ENCODE results near the gene ERC2.

The ERC2 gene

DNA sequence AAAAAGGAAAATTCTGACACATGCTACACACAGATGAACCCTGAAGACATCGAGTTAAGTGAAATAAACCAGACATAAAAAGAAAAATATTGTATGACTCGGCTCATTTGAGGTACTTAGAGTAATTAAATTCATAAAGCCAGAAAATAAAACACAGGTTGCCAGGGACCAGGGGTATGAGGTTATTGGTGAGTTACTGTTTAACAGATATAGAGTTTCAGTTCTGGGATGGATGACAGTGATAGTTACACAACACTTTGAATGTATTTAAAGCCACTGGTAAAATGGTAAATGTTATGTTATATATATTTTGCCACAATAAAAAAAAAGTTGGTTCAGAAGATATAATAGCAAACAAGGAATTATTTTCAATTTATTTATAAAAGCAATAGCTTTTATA is 545.1 kb downstream of the ERC2 start:
- Histone ChIP-seq H3K4me1 (ENCODE audit: insufficient read depth, poor library complexity, severe bottlenecking) (no peaks in the 10 kb centered on the region), H3K36me3 (ENCODE audit: low read depth) (no peaks in the 10 kb centered on the region), H3K27me3 (ENCODE audit: insufficient read depth, poor library complexity, severe bottlenecking) (no peaks in the 10 kb centered on the region), H3K9me3 (ENCODE audit: severe bottlenecking) (no peaks in the 10 kb centered on the region), H3K4me3 (ENCODE audit: severe bottlenecking) (no peak overlapping the region), H3K27ac (ENCODE audit: poor library complexity, severe bottlenecking) (no peak overlapping the region)
- TF ChIP-seq, protein P1, sequence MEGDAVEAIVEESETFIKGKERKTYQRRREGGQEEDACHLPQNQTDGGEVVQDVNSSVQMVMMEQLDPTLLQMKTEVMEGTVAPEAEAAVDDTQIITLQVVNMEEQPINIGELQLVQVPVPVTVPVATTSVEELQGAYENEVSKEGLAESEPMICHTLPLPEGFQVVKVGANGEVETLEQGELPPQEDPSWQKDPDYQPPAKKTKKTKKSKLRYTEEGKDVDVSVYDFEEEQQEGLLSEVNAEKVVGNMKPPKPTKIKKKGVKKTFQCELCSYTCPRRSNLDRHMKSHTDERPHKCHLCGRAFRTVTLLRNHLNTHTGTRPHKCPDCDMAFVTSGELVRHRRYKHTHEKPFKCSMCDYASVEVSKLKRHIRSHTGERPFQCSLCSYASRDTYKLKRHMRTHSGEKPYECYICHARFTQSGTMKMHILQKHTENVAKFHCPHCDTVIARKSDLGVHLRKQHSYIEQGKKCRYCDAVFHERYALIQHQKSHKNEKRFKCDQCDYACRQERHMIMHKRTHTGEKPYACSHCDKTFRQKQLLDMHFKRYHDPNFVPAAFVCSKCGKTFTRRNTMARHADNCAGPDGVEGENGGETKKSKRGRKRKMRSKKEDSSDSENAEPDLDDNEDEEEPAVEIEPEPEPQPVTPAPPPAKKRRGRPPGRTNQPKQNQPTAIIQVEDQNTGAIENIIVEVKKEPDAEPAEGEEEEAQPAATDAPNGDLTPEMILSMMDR (IDR thresholded peaks at IDR 0.05; ENCODE audit: poor library complexity, severe bottlenecking) = no peak
- DNase-seq (ENCODE audit: low spot score) (no peak), ATAC-seq (ENCODE audit: low read depth) (no peak)

DNA sequence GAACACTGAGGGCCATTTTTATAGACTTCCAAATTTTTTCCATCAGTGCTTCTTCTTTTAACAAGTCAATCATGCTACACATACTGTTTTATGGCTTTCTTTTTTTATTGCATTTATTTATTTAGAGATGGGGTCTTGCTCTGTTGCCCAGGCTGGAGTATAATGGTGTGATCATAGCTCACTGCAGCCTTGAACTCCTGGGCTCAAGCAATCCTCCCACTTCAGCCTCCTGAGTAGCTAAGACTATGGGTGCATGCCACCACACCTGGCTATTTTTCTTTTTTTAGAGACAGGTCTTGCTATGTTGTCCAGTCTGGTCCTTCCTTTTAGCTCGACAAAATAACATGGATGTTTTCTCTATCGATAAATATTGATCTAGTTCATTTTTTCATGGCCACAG is 555.4 kb downstream of the ERC2 start:
- ATAC-seq (ENCODE audit: low read depth) = no peak
- Histone ChIP-seq H3K27me3 (ENCODE audit: insufficient read depth, poor library complexity, severe bottlenecking) (no peaks in the 10 kb centered on the region), H3K9me3 (ENCODE audit: severe bottlenecking) (no peaks in the 10 kb centered on the region), H3K4me3 (ENCODE audit: severe bottlenecking) (no peak overlapping the region), H3K36me3 (ENCODE audit: low read depth) (no peaks in the 10 kb centered on the region), H3K4me1 (ENCODE audit: insufficient read depth, poor library complexity, severe bottlenecking) (no peaks in the 10 kb centered on the region), H3K27ac (ENCODE audit: poor library complexity, severe bottlenecking) (no peak overlapping the region)
- no peak for DNase-seq (ENCODE audit: low spot score)
- TF ChIP-seq, protein P1 (IDR thresholded peaks at IDR 0.05; ENCODE audit: poor library complexity, severe bottlenecking) = no peak

DNA sequence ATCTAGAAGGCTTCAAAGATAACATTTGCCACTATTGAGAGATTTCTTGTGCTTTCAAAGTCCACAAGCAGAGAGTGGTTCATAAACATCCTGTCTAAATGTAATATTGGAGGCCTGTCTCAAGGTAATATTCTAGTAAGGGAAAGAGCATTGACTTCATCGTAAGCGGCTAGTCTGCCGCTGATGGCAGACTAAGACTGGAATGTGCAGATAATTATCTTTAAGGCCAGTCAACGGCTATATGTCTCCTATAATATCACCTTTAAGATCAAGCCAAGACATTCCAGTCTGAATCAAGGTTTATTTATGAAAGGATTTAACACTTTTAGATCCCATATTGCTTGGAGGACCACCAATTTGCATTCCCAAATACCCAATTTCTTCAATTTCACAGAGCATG is 557.0 kb downstream of the ERC2 start:
- ATAC-seq (ENCODE audit: low read depth) = no peak

GRCh38 chr3:55910543-55910942 is 557.7 kb downstream of the ERC2 start:
- Histone ChIP-seq H3K27me3 (ENCODE audit: insufficient read depth, poor library complexity, severe bottlenecking) (no peaks in the 10 kb centered on the region), H3K4me3 (ENCODE audit: severe bottlenecking) (no peak overlapping the region), H3K4me1 (ENCODE audit: insufficient read depth, poor library complexity, severe bottlenecking) (no peaks in the 10 kb centered on the region), H3K36me3 (ENCODE audit: low read depth) (no peaks in the 10 kb centered on the region), H3K27ac (ENCODE audit: poor library complexity, severe bottlenecking) (no peak overlapping the region), H3K9me3 (ENCODE audit: severe bottlenecking) (no peaks in the 10 kb centered on the region)
- TF ChIP-seq, protein P1 (IDR thresholded peaks at IDR 0.05; ENCODE audit: poor library complexity, severe bottlenecking) = no peak
- ATAC-seq (ENCODE audit: low read depth) (no peak), DNase-seq (ENCODE audit: low spot score) (no peak)

More for the DNA sequence above, 557.0 kb downstream of the ERC2 start:
- Histone ChIP-seq H3K36me3 (ENCODE audit: low read depth) (no peaks in the 10 kb centered on the region), H3K27ac (ENCODE audit: poor library complexity, severe bottlenecking) (no peak overlapping the region), H3K9me3 (ENCODE audit: severe bottlenecking) (no peaks in the 10 kb centered on the region), H3K27me3 (ENCODE audit: insufficient read depth, poor library complexity, severe bottlenecking) (no peaks in the 10 kb centered on the region), H3K4me3 (ENCODE audit: severe bottlenecking) (no peak overlapping the region), H3K4me1 (ENCODE audit: insufficient read depth, poor library complexity, severe bottlenecking) (no peaks in the 10 kb centered on the region)
- no peak for DNase-seq (ENCODE audit: low spot score)
- TF ChIP-seq, protein P1 (IDR thresholded peaks at IDR 0.05; ENCODE audit: poor library complexity, severe bottlenecking) = no peak

DNA sequence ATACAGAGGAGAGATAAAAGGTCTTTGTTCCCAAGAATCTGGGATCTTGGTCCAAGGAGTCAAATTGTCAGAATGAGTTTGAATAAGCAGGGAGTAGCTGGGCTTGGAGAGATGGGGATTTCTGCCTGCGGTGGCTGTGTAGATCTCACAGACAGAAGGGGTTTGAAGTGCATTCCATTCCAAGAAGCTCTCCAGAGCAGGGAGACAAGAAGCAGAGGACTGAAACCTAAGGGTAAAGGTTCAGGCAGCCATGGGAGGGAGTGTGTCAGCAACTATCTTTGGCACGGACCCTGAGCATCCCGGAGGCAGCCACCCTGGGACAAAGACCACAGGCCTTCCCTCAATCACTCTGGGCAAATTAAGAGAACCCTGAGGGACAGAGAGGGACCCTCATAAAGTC is 558.9 kb downstream of the ERC2 start:
- no peaks in the 10 kb centered on the region for H3K36me3 ChIP-seq (ENCODE audit: low read depth)
- TF ChIP-seq, protein P1 (IDR thresholded peaks at IDR 0.05; ENCODE audit: poor library complexity, severe bottlenecking) = no peak
- ATAC-seq (ENCODE audit: low read depth) (no peak), DNase-seq (ENCODE audit: low spot score) (no peak)
- H3K27ac ChIP-seq (ENCODE audit: poor library complexity, severe bottlenecking) = no peak overlapping the region
- H3K27me3 ChIP-seq (ENCODE audit: insufficient read depth, poor library complexity, severe bottlenecking) = no peaks in the 10 kb centered on the region
- no peaks in the 10 kb centered on the region for H3K9me3 ChIP-seq (ENCODE audit: severe bottlenecking)
- H3K4me1 ChIP-seq (ENCODE audit: insufficient read depth, poor library complexity, severe bottlenecking) = no peaks in the 10 kb centered on the region
- no peak overlapping the region for H3K4me3 ChIP-seq (ENCODE audit: severe bottlenecking)

All from RWPE2 (cell line).